ENCODE data around the gene BMP5.

Gene BMP5

DNA sequence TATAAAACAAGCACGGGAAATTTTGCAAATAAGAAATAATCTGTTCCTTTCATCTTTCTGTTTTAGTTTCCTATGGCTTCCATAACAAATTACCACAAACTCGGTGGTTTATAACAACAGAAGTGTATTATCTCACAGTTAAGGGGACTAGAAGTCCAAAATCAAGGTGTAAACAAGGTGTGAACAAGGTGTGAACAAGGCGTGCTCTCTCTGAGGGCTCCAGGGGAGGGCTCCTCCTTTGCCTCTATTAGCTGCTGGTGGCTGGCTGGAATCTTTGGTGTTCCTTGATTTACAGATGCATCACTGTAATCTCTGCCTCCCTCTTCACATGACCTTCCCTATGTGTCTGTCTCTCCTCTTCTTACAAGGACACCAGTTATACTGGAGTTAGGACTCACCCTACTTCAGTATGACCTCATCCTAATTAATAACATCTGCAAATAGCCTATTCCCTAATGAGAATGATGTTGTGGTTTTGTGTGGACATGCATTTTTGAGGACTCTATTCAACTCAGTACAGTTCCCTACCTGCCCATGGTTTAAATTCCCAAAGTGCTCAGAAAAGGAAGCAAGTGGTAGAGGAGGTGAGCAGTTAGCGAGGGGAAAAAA is 17.5 kb upstream of the BMP5 start:
- TF ChIP-seq ZNF274 (IDR thresholded peaks at IDR 0.05; ENCODE audit: low read depth, low read length): no peak
- H3K4me3 ChIP-seq (ENCODE audit: low read length): no peak overlapping the region

DNA sequence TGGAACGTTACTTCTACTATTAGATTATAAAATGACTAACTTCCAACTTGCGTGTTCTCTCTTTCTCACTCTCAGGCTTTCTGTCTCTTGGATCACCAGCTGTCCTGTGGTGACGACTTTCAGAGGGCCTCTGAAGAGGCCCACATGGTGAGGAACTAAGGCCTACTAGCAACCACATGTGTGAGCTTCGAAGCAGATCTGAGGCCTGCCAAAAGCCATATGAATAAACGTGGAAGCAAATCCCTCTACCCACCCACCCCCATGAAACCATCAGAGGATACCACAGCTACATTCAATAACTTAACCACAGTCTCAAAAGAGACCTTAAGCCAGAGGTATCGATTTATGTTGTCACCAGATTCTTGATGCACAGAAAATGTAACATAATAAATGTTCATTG is 13.5 kb upstream of the BMP5 start:
- no peak for TF ChIP-seq ZNF274 (IDR thresholded peaks at IDR 0.05; ENCODE audit: low read depth, low read length)
- no peak overlapping the region for H3K4me3 ChIP-seq (ENCODE audit: low read length)

DNA sequence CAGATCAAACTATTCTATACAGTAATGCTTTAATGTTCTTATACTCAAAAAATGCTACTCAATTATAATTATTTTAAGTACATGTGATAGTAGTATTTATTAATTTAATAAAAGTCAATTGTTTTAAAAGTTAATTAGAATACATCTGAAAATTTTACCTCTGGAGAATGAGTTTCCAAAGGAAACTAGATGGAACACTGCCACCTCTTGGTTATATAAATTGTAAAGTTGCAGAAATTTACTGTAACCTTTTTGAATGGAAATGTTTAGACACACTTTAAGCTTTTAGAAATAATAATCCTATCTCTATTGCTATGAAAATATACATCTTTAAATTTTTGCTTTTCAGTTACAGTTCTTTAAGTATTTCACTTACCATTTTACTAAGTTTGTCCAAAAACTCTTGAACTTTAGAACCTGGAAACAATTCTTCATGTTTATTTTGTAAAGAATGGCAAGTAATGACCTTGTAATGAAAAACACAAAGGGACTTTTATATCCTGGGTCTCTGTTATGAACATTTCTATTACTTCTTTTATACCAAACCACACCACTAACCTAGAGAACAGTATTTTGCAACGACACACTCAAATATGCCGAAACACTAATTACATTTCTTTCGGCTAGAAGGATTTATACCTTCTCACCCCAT is 10.9 kb upstream of the BMP5 start:
- no peak overlapping the region for H3K4me3 ChIP-seq (ENCODE audit: low read length)

DNA sequence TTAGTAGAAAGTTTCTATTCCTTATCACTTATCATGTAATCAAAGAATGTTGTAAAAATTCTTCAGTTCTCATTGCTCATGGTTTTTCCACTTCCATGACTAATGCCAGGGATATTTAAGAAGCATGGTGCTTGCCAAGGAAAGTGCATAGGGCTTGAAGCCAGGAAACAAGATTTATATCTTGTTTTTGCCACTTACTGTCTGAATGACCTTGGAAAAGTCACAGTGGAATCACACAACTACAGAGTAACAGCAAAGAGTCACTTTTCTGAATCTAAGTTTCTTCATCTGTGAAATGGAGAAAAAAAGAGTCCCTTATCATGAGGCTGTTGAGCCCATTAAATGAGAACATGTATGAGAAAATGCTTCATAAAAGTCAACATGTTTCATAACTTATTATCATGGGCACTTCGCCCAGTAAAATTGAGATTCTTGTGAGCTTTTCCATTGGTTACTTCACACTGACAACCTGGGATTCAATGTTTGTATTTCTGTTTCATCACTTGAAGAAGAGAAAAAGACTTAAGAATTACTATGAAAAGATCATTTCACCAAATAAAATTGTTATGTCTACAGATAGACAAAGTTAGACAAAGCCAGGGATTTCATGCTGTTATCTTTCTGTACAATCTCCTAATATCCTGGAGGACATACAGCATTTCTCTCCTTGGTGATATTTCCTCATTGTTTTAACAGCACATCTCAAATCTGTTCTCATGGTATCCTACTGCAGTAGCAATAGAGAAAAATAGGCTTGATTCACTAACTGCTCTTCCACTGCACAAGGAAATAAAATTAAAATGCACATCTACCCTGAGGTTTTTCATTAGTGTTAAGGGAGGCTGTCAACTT is 7.6 kb upstream of the BMP5 start:
- H3K4me3 ChIP-seq (ENCODE audit: low read length): no peak overlapping the region
- no peak for TF ChIP-seq ZNF274 (IDR thresholded peaks at IDR 0.05; ENCODE audit: low read depth, low read length)

More for the DNA sequence above, 10.9 kb upstream of the BMP5 start:
- no peak for TF ChIP-seq ZNF274 (IDR thresholded peaks at IDR 0.05; ENCODE audit: low read depth, low read length)

DNA sequence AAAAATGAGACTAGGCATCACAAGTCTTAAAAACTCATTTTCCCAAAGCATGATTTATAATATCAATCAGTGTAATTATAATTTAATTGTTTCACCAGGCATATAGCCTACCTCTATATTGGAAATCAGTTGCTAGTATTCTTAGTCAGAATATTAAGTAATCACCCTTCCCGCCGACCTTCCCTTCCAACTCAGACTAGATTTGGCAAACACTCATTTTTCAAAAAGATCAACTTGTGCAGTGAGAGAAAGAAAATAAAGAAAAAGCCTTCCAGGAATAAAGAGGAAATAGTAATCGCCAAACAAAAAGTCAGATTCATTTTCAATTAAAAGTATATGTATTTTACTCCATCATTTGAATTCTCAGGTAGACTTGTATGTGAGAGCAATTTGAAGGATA is 1.9 kb upstream of the BMP5 start:
- no peak for TF ChIP-seq ZNF274 (IDR thresholded peaks at IDR 0.05; ENCODE audit: low read depth, low read length)
- H3K4me3 ChIP-seq (ENCODE audit: low read length): no peak overlapping the region

DNA sequence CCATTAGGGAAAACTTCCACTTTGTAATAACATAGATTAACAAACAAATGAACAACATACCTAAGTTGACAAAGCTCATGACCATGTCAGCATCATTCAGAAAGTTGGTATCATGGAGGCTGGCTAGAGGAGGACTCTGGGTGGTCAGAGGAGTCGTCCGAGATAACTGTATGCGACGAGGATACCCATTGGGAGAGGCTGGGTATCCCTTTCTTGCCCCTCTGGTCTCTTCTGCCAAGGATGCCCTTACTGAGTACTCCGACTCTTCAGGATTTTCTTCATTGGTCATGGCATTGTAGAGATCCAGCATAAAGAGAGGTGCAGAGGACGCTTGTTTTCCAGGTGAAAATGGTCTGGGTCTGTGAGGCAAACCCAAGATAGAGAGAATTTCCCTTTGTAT is 1.1 kb downstream of the BMP5 start:
- no peak overlapping the region for H3K4me3 ChIP-seq (ENCODE audit: low read length)
- TF ChIP-seq ZNF274 (IDR thresholded peaks at IDR 0.05; ENCODE audit: low read depth, low read length): no peak

DNA sequence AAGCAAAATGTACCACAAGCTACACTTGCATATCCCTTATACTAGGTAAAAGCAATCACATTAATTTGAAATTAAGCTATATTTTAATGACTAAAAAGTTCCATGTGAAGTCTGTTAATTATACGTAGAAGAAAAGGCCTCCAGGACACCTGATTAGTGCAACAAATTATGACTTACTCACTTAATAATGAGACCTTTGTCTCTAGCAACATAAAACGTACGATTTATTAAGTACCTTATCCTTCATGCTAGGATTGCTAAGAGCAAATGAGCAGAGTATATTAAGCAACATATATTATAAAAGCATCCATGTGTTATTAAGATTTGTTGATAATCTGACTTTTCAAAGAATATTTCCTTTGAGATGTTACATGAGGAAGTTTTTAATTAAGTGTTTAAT is 2.5 kb downstream of the BMP5 start:
- no peak overlapping the region for H3K4me3 ChIP-seq (ENCODE audit: low read length)
- no peak for TF ChIP-seq ZNF274 (IDR thresholded peaks at IDR 0.05; ENCODE audit: low read depth, low read length)

DNA sequence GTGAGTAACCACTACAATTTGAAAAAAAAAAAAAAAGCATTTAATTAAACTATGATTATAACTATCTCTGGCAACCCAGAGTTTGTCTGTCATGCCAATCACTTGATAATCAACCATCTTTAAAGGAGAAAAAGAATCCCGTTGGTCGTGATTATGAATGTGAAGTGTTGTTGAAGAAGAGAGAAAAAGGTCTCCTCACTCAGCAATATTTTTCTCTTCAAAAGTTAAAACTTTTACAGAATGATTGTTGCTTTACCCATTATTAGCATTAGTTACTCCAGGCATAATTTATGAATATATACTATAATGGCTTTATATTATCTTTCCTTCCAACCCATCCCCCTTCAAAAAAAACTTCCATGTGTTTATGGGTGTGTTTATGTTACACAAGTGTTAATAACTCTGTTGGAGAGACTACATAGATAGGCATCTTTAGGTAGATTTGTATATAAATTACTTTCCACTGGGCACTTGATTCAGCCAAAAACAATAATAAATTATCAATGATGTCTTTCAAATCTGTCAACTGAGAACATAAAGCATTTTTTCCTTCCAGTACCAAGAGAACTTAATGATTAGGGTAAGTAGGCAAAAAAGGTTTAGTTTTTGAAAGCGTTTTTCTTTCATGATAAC is 5.1 kb downstream of the BMP5 start:
- H3K4me3 ChIP-seq (ENCODE audit: low read length): no peak overlapping the region
- TF ChIP-seq ZNF274 (IDR thresholded peaks at IDR 0.05; ENCODE audit: low read depth, low read length): no peak

DNA sequence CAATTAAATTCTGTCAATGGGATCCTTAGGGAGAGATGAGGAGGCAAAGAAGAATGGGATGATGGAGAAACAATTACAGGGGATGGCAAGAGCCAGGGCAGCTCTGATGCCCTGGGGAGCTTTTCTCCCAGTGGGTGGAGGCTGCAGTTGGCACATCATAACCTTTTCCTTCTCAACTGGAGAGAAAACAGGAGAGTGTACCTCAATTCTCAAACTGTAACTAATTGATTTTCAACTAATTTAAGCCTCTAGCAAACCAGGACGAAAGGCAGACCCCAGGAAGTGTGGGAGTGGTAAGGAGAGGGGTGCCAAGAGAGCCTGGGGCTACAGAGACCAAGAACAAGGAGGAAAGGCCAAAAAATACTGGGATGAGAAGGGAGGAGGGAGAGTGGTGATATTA is 5.7 kb downstream of the BMP5 start:
- TF ChIP-seq ZNF274 (IDR thresholded peaks at IDR 0.05; ENCODE audit: low read depth, low read length): no peak
- H3K4me3 ChIP-seq (ENCODE audit: low read length): no peak overlapping the region

DNA sequence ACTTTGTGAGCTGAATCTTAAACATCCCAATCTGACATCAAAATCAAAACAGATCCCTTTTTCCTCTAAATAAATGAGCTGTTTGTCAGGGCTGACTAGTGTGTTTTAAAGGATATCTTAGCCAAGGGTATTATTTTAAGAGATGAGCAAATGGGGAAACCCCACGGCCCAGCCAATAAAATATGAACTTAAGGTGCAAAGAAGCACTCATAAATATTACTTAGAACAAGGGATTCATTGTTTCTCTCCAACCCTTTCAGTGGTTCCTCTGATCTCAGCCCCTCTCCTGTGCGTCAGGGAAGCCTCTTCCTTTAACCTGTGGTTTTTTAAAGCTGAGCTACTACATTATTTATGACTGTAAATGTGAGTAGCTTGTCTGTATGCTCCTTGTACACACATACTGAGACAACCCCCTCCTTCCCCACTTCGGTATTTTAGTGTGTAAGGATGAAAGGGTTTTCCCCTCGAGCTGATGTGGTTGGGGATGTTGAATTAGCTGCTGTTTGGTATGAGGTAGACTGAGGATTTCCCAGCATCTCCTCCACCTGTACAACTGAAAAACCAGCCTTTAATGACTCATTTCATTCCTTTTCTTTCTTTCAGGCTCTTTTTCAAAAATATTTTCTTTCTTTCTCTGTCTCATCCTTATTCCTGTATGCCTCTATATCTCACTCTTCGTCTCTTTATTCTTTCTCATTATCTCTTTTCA is 6.5 kb downstream of the BMP5 start:
- H3K4me3 ChIP-seq (ENCODE audit: low read length): no peak overlapping the region
- no peak for TF ChIP-seq ZNF274 (IDR thresholded peaks at IDR 0.05; ENCODE audit: low read depth, low read length)

DNA sequence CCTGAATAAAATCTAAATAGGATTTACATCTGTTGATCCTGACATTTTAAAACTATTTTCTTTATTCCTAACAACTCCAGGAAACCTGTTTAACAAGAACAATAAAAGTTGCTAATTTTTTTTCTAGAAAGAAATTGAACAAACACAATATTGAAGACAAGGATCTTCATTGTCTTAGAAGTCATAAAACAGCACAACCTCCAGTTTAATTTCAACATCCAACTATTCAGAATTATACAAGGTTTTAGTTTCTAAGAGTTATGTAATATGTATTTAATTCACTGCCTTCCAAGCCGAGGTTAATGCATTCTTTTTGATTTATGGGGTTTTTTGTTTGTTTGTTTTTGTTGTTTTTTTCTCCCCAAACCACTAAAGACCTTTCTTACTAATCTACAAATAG is 7.2 kb downstream of the BMP5 start:
- TF ChIP-seq ZNF274 (IDR thresholded peaks at IDR 0.05; ENCODE audit: low read depth, low read length): no peak
- H3K4me3 ChIP-seq (ENCODE audit: low read length): no peak overlapping the region

DNA sequence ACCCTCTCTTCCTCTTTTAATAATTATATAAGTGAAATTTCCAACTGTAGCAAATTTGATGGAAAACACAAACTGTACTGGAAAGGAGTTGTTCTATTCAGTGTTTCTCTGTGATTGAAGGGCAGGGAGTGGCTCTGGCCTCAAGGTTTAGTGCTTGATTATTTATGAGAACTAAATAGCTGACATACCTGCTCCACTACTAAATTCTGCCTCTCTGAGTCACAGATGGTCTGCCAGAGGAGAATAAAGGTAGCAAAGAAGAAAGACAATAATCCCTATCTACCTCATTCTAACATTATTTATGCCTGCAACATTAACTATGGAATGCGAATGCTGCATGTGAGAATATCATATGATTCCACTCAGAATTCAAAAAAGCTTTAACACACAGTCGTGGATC is 9.3 kb downstream of the BMP5 start:
- H3K4me3 ChIP-seq (ENCODE audit: low read length): no peak overlapping the region
- TF ChIP-seq ZNF274 (IDR thresholded peaks at IDR 0.05; ENCODE audit: low read depth, low read length): no peak

DNA sequence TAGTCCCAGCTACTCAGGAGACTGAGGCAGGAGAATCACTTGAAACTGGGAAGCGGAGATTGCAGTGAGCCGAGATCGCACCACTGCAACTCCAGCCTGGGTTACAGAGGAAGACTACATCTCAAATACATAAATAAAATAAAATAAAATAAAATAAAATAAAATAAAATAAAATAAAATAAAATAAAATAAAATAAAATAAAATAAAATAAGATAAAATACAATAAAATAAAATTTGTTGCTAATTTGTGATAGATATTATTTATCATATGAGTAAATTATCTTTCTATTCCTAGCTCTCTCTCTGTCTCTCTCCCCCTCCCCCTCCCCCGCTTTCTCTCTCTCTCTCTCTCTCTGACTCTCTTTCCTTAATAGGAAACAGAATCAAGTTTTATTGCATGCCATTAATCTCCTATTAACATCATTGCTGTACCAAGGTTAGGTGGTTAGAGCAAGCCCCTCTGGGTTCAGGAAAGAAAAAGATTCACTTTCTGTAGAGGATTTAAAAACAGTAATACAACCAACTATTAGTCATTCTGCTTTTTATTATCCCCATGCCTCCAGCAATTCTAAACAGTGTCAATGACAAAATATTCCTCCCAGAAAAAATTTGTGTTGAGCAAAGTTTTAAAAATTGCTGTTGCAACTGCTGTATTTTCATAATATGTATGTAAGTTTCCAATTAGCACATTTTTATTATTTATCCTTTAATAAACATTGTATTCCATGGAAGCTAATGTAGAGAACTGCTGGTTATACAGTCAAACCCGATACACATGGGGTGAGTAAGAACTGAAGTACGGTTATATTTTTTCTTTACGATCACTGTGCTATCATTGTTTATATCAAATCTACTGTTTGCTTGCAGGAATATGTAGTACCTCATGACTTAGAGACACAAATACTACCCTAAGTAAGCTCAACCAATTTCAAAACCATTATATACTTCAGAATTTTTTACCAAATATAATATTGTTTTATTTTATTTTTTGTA is 22.1 kb downstream of the BMP5 start:
- no peak for TF ChIP-seq ZNF274 (IDR thresholded peaks at IDR 0.05; ENCODE audit: low read depth, low read length)
- H3K4me3 ChIP-seq (ENCODE audit: low read length): no peak overlapping the region
